A549 treated with GW870086 at 1 μM for 4 hours (cell line): ENCODE results near the gene PMPCB. TPM values are rescaled to one million over a fixed set of nuclear protein-coding genes. Genes with fewer than 3 reads are reported as not detected.

Experiments
- total RNA-seq: library from RNA; stranded (reverse); fragments of 200-300 nt; extraction: Qiagen RNA extraction; gene quantifications from 5 replicates; pipeline ENCODE4 v1.2.3, GENCODE V29; 2022; ENCODE audit warnings: low read depth

Gene PMPCB, protein sequence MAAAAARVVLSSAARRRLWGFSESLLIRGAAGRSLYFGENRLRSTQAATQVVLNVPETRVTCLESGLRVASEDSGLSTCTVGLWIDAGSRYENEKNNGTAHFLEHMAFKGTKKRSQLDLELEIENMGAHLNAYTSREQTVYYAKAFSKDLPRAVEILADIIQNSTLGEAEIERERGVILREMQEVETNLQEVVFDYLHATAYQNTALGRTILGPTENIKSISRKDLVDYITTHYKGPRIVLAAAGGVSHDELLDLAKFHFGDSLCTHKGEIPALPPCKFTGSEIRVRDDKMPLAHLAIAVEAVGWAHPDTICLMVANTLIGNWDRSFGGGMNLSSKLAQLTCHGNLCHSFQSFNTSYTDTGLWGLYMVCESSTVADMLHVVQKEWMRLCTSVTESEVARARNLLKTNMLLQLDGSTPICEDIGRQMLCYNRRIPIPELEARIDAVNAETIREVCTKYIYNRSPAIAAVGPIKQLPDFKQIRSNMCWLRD
- total RNA-seq: 63.6 to 72.6 TPM (median 67.3 TPM) in 5 replicates

DNA sequence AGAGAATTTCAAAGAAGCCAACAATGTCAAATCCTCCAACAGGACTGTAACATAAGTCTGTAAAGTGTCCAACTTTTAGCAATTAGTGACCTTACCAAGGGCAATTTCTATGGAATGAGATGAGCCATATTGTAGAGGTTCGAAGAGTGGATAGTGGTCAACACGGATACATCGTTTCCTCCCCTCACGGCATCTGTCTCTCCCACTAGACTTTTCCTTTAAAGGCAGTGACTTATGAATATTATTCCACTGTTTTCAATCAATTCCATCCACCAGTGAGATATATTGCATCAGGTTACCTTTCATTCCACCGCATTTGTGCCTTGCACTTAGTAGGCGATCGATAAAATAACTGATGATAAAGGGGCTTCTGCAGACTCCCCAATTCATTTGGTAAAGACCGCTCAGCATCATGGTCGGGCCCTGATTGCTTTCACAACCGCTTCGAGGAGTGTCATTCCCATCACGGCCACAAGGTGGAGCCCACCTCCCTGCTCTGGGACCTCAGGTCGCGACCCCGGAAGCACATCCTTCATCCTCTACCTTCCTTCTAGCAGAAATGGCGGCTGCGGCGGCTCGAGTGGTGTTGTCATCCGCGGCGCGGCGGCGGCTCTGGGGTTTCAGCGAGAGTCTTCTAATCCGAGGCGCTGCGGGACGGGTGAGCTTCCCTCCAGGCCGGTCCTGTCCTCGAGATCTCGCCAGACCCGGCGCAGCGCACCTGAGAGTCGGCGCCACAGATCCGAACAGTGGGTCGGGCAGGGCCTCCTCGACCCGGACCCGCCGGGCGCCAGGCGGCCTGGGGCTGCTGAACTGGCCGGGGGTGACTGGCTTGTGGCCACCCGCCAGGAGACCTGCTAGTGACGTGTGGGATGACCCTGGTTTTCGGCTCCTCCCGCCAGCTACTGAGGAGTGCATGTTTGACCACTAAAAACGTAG, at the start of gene PMPCB:
Gene PMPCB, plus strand, starts transcription at position 535 of the 936 bp plus-strand sequence. Its CDS starts 25 bp downstream, at position 560.

DNA sequence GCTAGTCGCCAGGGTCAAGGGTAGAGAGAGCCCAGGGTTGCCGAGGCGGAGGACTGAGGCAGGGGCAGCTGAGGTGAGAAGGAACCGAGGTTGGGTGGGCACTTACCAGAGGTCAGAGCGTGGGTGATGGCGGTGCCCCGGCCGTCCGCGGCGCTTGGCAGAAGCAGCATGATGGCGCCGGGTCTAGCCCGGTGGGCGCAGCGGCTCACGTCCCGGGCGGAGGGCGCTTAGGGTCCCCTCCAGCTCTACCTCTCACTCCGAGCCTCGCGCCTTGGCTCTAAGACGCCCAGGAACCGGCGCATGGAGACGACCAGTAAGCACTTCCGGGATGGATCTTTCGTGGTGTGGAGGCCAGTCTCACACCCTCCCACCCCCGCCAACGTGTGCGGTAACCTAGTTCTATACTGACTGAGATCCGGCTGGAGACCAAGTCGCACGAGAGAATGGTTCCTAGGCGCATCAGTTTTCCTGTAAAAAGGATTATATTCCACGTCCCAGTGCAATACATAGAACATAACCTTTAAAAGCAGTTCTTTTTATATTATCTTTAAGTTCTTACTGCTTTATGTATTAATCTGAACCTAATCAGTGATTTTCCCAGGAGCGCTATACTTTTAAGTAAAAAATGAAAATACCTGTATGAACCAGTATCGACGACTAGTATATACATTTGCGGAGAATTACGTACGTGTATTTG, 47.4 kb downstream of the PMPCB start, which contains the start of gene DNAJC2:
Gene DNAJC2, minus strand, starts transcription at position 315 of the 697 bp plus-strand sequence. Its CDS starts 145 bp downstream, at position 170.

DNA sequence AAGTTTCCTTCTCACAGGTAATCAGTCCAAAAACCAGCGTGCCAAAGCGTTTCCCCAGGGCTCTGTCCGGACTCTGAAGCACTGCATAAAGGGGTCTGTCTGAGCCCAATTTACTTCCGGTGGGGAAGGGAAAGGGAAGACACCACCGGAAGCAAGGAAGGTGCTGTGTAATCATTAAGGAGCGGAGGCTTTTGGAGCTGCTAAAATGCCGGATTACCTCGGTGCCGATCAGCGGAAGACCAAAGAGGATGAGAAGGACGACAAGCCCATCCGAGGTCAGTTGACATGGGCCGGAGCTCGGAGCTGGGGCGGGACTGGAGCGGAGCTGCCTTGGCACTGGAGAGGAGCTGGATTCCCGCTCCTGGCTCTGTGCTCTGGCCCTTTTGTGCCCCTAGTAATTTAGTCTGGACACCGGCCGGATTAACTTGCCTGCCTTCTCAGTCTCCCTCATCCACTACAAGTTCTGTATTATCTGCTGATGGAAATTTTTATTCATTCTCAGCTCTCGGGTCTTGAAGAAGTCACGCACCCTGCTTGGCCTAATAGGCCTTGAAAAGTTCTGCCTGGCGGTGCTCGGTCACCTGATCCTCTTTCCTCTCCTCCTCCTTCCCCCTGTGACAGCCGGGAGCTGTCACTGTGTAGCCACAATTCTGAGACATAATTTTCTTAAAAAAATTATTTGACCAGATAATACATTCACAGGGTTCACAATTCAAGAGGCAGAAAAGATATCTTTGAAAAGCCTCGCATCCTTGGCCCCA, 50.5 kb downstream of the PMPCB start, which contains the start of gene PSMC2:
Gene PSMC2, plus strand, starts transcription at position 137 of the 761 bp plus-strand sequence. Its CDS starts 69 bp downstream, at position 206.

Other genes with a start within 250 kb of the PMPCB start
- 0.26 to 0.65 TPM (median 0.33 TPM) in 5 replicates for gene FBXL13, start 222.6 kb upstream of the PMPCB start, total RNA-seq
- 28.0 to 39.3 TPM (median 36.4 TPM) in 5 replicates for gene ARMC10, start 222.3 kb upstream of the PMPCB start, total RNA-seq
- 3.3 to 4.1 TPM (median 4.0 TPM) in 5 replicates for gene NAPEPLD, start 148.3 kb upstream of the PMPCB start, total RNA-seq
- 36.6 to 45.3 TPM (median 41.5 TPM) in 5 replicates for gene DNAJC2, start 47.3 kb downstream of the PMPCB start, total RNA-seq
- 151 to 186 TPM (median 163 TPM) in 5 replicates for gene PSMC2, start 50.2 kb downstream of the PMPCB start, total RNA-seq
- not detected in 5 replicates for gene SLC26A5, start 148.8 kb downstream of the PMPCB start, total RNA-seq